Transverse colon (tissue), 4 donors: ENCODE data around the gene CFAP46.

Source experiments
- POLR2AphosphoS5 ChIP-seq, 3 donors: sonication (generic); formaldehyde crosslinking; IDR thresholded peaks; one replicate each; pipeline ENCODE4 v1.6.1; 2016; ENCODE audit warnings: antibody characterized with exemption in 3 of 3
- TF ChIP-seq, protein P1 (sequence below), 5 experiments: fragments of 200-600 bp in 3 of 5; fragments of 450-650 bp in 2 of 5; sonication (generic) in 3 of 5; IDR thresholded peaks; 1 replicate in 2 of 5; 2 replicates in 3 of 5; pipeline ENCODE4 v1.5.1; 2016 to 2017; ENCODE audit warnings: antibody characterized with exemption in 5 of 5, inconsistent platforms in 3 of 5, mild to moderate bottlenecking in 2 of 5, moderate library complexity in 1 of 5

DNA sequence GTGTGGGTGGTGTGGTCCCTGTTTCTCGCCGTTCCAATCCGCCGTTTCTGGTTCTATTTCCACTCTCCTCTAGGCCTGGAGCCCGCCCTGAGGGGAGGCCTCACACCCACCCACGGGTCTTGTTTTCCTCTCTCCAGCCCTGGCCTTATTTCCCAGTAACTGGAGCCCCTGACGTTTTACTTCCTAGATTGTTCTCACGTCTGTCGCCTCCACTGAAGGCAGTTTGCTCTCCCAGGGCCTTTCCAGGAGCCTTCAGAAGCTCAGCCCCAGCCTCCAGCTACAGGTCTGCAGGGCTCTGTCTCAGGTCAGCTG is 30.6 kb downstream of the CFAP46 start:
- no peak for TF ChIP-seq POLR2AphosphoS5 (IDR thresholded peaks at IDR 0.05)
- TF ChIP-seq, protein P1, sequence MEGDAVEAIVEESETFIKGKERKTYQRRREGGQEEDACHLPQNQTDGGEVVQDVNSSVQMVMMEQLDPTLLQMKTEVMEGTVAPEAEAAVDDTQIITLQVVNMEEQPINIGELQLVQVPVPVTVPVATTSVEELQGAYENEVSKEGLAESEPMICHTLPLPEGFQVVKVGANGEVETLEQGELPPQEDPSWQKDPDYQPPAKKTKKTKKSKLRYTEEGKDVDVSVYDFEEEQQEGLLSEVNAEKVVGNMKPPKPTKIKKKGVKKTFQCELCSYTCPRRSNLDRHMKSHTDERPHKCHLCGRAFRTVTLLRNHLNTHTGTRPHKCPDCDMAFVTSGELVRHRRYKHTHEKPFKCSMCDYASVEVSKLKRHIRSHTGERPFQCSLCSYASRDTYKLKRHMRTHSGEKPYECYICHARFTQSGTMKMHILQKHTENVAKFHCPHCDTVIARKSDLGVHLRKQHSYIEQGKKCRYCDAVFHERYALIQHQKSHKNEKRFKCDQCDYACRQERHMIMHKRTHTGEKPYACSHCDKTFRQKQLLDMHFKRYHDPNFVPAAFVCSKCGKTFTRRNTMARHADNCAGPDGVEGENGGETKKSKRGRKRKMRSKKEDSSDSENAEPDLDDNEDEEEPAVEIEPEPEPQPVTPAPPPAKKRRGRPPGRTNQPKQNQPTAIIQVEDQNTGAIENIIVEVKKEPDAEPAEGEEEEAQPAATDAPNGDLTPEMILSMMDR (IDR thresholded peaks at IDR 0.05), result no peak
